Endodermal cell (in vitro differentiated cells): ENCODE measurements around the gene D2HGDH. TPM values are rescaled to one million over a fixed set of nuclear protein-coding genes. Genes with fewer than 3 reads are reported as not detected.
A peak's percentile ranks its signal among the peaks of the same experiment; 100 is the strongest.

Experiments
- DNase-seq: peaks from one replicate; pipeline ENCODE4 v3.0.0-alpha.2; 2017
- H3K27ac ChIP-seq: 2 replicates; pipeline ENCODE4 v1.5.1; 2013; ENCODE audit warnings: mild to moderate bottlenecking, low read depth, low read length, moderate library complexity
- H3K27me3 ChIP-seq: 2 replicates; pipeline ENCODE4 v1.6.1; 2013; ENCODE audit warnings: mild to moderate bottlenecking, low read length, moderate library complexity; ENCODE audit not compliant: insufficient read depth, control insufficient read depth, poor library complexity, severe bottlenecking
- H3K36me3 ChIP-seq: 2 replicates; pipeline ENCODE4 v1.7.0; 2013; ENCODE audit warnings: mild to moderate bottlenecking, low read length, moderate library complexity; ENCODE audit not compliant: control insufficient read depth, insufficient read depth
- H3K4me1 ChIP-seq: one replicate; pipeline ENCODE4 v1.7.0; 2013; ENCODE audit warnings: low read length; ENCODE audit not compliant: control insufficient read depth, insufficient read depth
- H3K4me3 ChIP-seq: 2 replicates; pipeline ENCODE4 v1.5.1; 2013; ENCODE audit warnings: mild to moderate bottlenecking, low read length, moderate library complexity
- H3K9ac ChIP-seq: 2 replicates; pipeline ENCODE4 v1.6.1; 2013; ENCODE audit warnings: mild to moderate bottlenecking, low read length, moderate library complexity; ENCODE audit not compliant: poor library complexity, severe bottlenecking; ENCODE audit errors: extremely low read depth
- H3K9me3 ChIP-seq: 2 replicates; pipeline ENCODE4 v1.6.1; 2013; ENCODE audit warnings: mild to moderate bottlenecking, low read length, moderate library complexity; ENCODE audit not compliant: control insufficient read depth
- H3K27ac Mint-ChIP-seq: 2 replicates; pipeline ENCODE4 v1.8.0; 2020; ENCODE audit warnings: mixed read lengths
- H3K27me3 Mint-ChIP-seq: 2 replicates; pipeline ENCODE4 v1.8.0; 2021; ENCODE audit warnings: mild to moderate bottlenecking, mixed read lengths; ENCODE audit not compliant: insufficient read depth
- H3K36me3 Mint-ChIP-seq: 2 replicates; pipeline ENCODE4 v1.8.0; 2020; ENCODE audit warnings: low read depth, mixed read lengths
- H3K4me1 Mint-ChIP-seq: 2 replicates; pipeline ENCODE4 v1.8.0; 2020; ENCODE audit warnings: mixed read lengths
- H3K4me3 Mint-ChIP-seq: 2 replicates; pipeline ENCODE4 v1.8.0; 2020; ENCODE audit warnings: mild to moderate bottlenecking, moderate library complexity, mixed read lengths
- H3K9me3 Mint-ChIP-seq: 2 replicates; pipeline ENCODE4 v1.8.0; 2020; ENCODE audit warnings: mild to moderate bottlenecking, mixed read lengths
- WGBS, 2 experiments: methylation state at CpG; one replicate each; pipeline versions ENCODE4 v1.1.5 to v1.1.7; 2013; ENCODE audit warnings: missing lambda C conversion rate in 2 of 2, mixed read lengths in 1 of 2; ENCODE audit not compliant: insufficient coverage in 1 of 2, insufficient read length in 1 of 2; 5-methylcytosine and 5-hydroxymethylcytosine counted together
- total RNA-seq, 2 donors: library from RNA; stranded (reverse); fragmentation: NEBNext Ultra II Directional in 1 of 2; extraction: Animal tissue kit (Norgen Biotek cat#: 25700) in 1 of 2; gene quantifications; 2 replicates in 1 of 2; 3 replicates in 1 of 2; pipeline ENCODE4 v1.2.1, GENCODE V29; 2021
- TF ChIP-seq, protein P1 (sequence below): fragments of 200-600 bp; sonication (generic); conservative IDR thresholded peaks from 2 replicates; pipeline ENCODE4 v1.5.0; 2021; ENCODE audit warnings: antibody characterized with exemption, mild to moderate bottlenecking

The D2HGDH gene
- total RNA-seq, 2 donors from 2014 or later = 25.1 to 34.8 TPM

DNA sequence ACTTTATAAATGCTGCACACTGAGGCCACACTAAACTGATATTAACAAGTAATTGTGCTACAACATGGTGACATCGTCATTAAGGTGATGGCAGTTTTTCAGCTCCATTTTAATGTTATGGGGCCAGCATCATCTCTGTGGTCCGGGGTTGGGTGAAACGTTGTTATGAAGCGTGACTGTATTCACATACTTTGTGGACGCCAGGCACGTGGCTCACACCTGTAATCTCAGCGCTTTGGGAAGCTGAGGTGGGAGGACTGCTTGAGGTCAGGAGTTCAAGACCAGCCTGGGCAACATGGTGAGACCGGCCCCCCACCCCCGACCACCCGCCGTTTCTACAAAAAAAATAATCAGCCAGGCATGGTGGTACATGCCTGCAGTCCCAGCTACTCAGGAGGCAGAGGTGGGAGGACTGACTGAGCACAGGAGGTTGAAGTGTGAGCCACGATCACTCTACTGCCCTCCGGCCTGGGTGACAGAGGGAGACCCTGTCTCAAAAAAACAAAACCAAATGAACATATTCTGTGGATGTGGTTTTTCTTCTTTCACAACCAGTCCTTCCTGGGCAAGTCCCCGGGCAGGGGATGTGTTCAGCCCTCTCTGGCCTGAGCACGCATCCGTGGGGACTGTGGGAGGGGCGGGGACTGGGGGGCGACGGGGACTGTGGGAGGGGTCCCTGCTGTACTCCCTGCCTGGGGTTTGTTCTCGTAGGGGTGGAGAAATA is 29.3 kb downstream of the D2HGDH start:
- no peaks in the 10 kb centered on the region for H3K4me1 ChIP-seq
- TF ChIP-seq, protein P1, sequence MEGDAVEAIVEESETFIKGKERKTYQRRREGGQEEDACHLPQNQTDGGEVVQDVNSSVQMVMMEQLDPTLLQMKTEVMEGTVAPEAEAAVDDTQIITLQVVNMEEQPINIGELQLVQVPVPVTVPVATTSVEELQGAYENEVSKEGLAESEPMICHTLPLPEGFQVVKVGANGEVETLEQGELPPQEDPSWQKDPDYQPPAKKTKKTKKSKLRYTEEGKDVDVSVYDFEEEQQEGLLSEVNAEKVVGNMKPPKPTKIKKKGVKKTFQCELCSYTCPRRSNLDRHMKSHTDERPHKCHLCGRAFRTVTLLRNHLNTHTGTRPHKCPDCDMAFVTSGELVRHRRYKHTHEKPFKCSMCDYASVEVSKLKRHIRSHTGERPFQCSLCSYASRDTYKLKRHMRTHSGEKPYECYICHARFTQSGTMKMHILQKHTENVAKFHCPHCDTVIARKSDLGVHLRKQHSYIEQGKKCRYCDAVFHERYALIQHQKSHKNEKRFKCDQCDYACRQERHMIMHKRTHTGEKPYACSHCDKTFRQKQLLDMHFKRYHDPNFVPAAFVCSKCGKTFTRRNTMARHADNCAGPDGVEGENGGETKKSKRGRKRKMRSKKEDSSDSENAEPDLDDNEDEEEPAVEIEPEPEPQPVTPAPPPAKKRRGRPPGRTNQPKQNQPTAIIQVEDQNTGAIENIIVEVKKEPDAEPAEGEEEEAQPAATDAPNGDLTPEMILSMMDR = no peak
- Mint-ChIP-seq H3K4me1 (peaks cover 1% of the 10 kb centered on the region), H3K9me3 (peaks cover 13% of the 10 kb centered on the region), H3K27ac (no peak overlapping the region), H3K36me3 (peaks cover 24% of the 10 kb centered on the region), H3K27me3 (no peaks in the 10 kb centered on the region), H3K4me3 (no peak overlapping the region)
- peaks cover 12% of the 10 kb centered on the region for H3K9me3 ChIP-seq
- H3K27ac ChIP-seq = no peak overlapping the region
- H3K4me3 ChIP-seq = no peak overlapping the region
- no peak for DNase-seq
- no peak overlapping the region for H3K9ac ChIP-seq
- H3K36me3 ChIP-seq = peaks cover 20% of the 10 kb centered on the region
- no peaks in the 10 kb centered on the region for H3K27me3 ChIP-seq
- WGBS, 2 experiments = 91 to 93% methylated on average over 15 to 20 of the region's 20 CpGs

DNA sequence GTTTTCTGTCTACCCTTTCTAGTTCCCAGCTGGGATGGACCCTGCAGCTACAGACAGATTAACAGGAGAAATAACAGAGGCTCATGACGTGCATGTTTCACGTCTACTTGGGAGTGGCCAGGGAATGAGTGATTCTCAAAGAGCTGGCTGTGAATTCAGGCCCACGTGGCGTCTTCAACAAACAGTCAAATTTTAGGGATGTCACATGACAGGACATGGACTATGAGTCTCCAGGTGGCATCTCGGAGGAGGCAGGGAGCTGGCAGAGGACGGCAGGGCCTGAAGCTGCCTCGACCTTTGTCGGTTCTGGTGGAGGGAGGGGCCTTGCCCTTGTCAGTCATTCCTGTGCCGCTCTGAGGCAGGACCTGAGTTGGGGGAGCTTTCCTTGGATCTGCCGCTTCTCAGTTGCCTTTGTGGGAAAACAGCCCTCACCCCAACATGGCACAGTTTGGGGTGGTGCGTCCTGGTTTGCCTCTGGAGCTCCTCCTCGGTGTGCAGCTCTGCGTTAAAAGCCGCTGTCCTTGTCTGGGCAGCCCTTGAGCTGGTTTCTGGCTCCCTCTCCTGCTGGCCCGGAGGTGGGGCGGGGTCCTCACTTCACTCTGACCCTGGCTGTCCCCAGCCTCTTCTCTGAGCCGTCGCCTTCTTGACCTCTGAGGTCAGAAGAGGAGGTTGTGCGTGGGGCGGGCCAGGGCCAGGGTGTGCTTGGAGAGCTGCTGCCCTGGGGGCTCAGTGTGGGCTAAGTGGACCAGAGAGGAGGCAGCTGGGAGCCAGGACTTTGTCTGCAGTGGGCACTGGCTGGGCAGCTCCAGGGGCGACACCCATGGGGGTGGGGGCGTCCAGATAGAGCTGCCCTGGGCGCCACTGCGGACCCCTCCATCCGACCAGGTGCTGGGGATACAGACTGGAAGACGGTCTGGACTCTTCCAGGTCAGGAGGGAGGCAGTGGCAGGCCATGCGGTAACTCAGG is 30.1 kb downstream of the D2HGDH start:
- H3K27me3 Mint-ChIP-seq = no peaks in the 10 kb centered on the region
- peaks cover 10% of the 10 kb centered on the region for H3K9me3 ChIP-seq
- no peak overlapping the region for H3K4me3 Mint-ChIP-seq
- no peaks in the 10 kb centered on the region for H3K4me1 ChIP-seq
- no peaks in the 10 kb centered on the region for H3K27me3 ChIP-seq
- no peak overlapping the region for H3K27ac Mint-ChIP-seq
- H3K9me3 Mint-ChIP-seq = peaks cover 9% of the 10 kb centered on the region
- H3K4me1 Mint-ChIP-seq = peaks cover 1% of the 10 kb centered on the region
- TF ChIP-seq, protein P1 = no peak
- no peak overlapping the region for H3K9ac ChIP-seq
- no peak overlapping the region for H3K27ac ChIP-seq
- 83 to 85% methylated on average over 12 to 27 of the region's 27 CpGs for WGBS, 2 experiments
- DNase-seq = peak; percentile 69
- H3K4me3 ChIP-seq = no peak overlapping the region
- H3K36me3 ChIP-seq = peaks cover 13% of the 10 kb centered on the region
- peaks cover 16% of the 10 kb centered on the region for H3K36me3 Mint-ChIP-seq

DNA sequence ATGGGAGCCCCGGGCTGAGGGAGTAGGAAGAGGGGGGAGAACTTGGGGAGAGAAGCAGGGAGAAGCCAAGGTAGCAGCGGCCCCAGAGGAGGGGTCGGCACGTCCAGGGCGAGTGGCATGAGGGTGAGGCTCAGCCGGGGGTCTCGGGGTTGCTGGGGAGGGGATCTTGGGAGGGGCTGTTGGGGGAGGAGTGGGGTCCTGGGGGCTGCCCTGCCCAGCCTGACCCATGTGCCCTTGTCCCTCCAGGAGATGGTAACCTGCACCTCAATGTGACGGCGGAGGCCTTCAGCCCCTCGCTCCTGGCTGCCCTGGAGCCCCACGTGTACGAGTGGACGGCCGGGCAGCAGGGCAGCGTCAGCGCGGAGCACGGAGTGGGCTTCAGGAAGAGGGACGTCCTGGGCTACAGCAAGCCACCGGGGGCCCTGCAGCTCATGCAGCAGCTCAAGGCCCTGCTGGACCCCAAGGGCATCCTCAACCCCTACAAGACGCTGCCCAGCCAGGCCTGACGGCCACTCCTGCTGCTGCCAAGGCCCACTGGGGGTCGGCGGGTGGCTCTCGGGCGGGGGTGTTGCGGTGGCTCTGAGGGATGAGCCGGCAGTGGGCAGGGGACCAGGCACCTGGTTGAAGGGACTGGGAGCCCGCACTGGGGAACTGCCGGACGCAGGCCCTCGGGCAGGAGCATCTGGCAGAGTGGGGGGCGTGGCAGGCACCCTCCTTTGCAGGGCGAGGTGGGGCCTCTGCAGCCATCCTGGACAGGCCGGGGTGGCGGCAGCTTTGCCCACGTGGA is 33.2 kb downstream of the D2HGDH start:
- no peaks in the 10 kb centered on the region for H3K27me3 Mint-ChIP-seq

More for the DNA sequence above, 33.2 kb downstream of the D2HGDH start:
- Histone ChIP-seq H3K27me3 (no peaks in the 10 kb centered on the region), H3K9ac (no peak overlapping the region), H3K9me3 (no peaks in the 10 kb centered on the region), H3K27ac (no peak overlapping the region), H3K36me3 (no peaks in the 10 kb centered on the region), H3K4me3 (no peak overlapping the region), H3K4me1 (peaks cover 5% of the 10 kb centered on the region)
- peaks cover 10% of the 10 kb centered on the region for H3K4me1 Mint-ChIP-seq
- H3K4me3 Mint-ChIP-seq = no peak overlapping the region
- TF ChIP-seq, protein P1 = no peak
- DNase-seq = peak; percentile 43
- no peak overlapping the region for H3K27ac Mint-ChIP-seq
- H3K36me3 Mint-ChIP-seq = peaks cover 3% of the 10 kb centered on the region
- 94 to 95% methylated on average over 23 to 37 of the region's 37 CpGs for WGBS, 2 experiments
- H3K9me3 Mint-ChIP-seq = no peaks in the 10 kb centered on the region
